K562 (cell line): ENCODE measurements around the gene IRAK2. TPM values are rescaled to one million over a fixed set of nuclear protein-coding genes. Genes with fewer than 3 reads are reported as not detected.

Experiments used
- ARID2 ChIP-seq: fragments of 450-650 bp; IDR thresholded peaks from 2 replicates; pipeline ENCODE4 v1.6.1; 2017; ENCODE audit warnings: antibody characterized with exemption, mild to moderate bottlenecking
- ARID3A ChIP-seq: IDR thresholded peaks from 2 replicates; pipeline ENCODE4 v1.6.1; 2012; ENCODE audit warnings: low read depth, low read length, improper control_type of control experiment, borderline replicate concordance
- ARNT ChIP-seq, 2 experiments: fragments of 450-650 bp; IDR thresholded peaks; 2 replicates each; pipeline ENCODE4 v1.6.1; 2016; ENCODE audit warnings: mild to moderate bottlenecking in 1 of 2
- BDP1 ChIP-seq: IDR thresholded peaks from 3 replicates; pipeline ENCODE4 v1.6.1; 2011; ENCODE audit not compliant: insufficient read length, insufficient read depth
- BRF1 ChIP-seq: IDR thresholded peaks from 3 replicates; pipeline ENCODE4 v1.6.1; 2011; ENCODE audit warnings: borderline replicate concordance, mild to moderate bottlenecking; ENCODE audit not compliant: insufficient read length; ENCODE audit errors: extremely low read depth
- CHD4 ChIP-seq: fragments of 200-600 bp; sonication (generic); IDR thresholded peaks from 3 replicates; pipeline ENCODE4 v1.6.1; 2012; ENCODE audit warnings: low read depth, mild to moderate bottlenecking, mixed read lengths, low read length, inconsistent platforms; ENCODE audit not compliant: insufficient read depth, insufficient replicate concordance, poor library complexity, severe bottlenecking
- FOS ChIP-seq: IDR thresholded peaks from 3 replicates; pipeline ENCODE4 v1.6.1; 2011; ENCODE audit not compliant: insufficient read length; ENCODE audit errors: extremely low read depth
- FOXJ2 ChIP-seq: fragments of 200-800 bp; sonication (Bioruptor generic); IDR thresholded peaks from 2 replicates; pipeline ENCODE4 v1.6.1; 2016; ENCODE audit warnings: missing genetic modification characterization, missing compliant biosample characterization
- GATA2 ChIP-seq: sonication (generic); formaldehyde crosslinking; IDR thresholded peaks from 2 replicates; pipeline ENCODE4 v1.4.0; 2020; ENCODE audit warnings: mild to moderate bottlenecking, missing genetic modification reagents
- JUNB ChIP-seq: fragments of 450-650 bp; formaldehyde crosslinking; conservative IDR thresholded peaks from 2 replicates; pipeline ENCODE4 v1.4.0; 2020; ENCODE audit warnings: mild to moderate bottlenecking
- MNT ChIP-seq, 2 experiments: fragments of 450-650 bp; conservative IDR thresholded peaks; 2 replicates each; pipeline ENCODE4 v1.6.1; 2017; ENCODE audit warnings: mild to moderate bottlenecking in 2 of 2, moderate library complexity in 2 of 2
- NFATC3 ChIP-seq: fragments of 450-650 bp; IDR thresholded peaks from 2 replicates; pipeline ENCODE4 v1.6.1; 2017; ENCODE audit warnings: mild to moderate bottlenecking
- NFRKB ChIP-seq: fragments of 450-650 bp; IDR thresholded peaks from 2 replicates; pipeline ENCODE4 v1.6.1; 2016; ENCODE audit warnings: low read depth
- RB1 ChIP-seq: fragments of 450-650 bp; IDR thresholded peaks from 2 replicates; pipeline ENCODE4 v1.6.1; 2017; ENCODE audit warnings: low read depth, mild to moderate bottlenecking
- SAP30 ChIP-seq: fragments of 200-600 bp; sonication (generic); IDR thresholded peaks from 2 replicates; pipeline ENCODE4 v1.6.1; 2012; ENCODE audit warnings: borderline replicate concordance, low read depth, mild to moderate bottlenecking, moderate library complexity, low read length, control low read depth, inconsistent platforms; ENCODE audit not compliant: insufficient read depth, poor library complexity, severe bottlenecking
- SP1 ChIP-seq: sonication (generic); formaldehyde crosslinking; IDR thresholded peaks from 2 replicates; pipeline ENCODE4 v1.8.1; 2022; ENCODE audit warnings: mild to moderate bottlenecking, missing genetic modification reagents
- THAP12 ChIP-seq: fragments of 250-450 bp; sonication (Bioruptor Pico); IDR thresholded peaks from 2 replicates; pipeline ENCODE4 v1.9.0; 2021; ENCODE audit warnings: mild to moderate bottlenecking, inconsistent platforms
- TRIM24 ChIP-seq, 2 experiments: fragments of 450-650 bp; IDR thresholded peaks; 2 replicates each; pipeline ENCODE4 v1.6.1; 2016
- ZNF224 ChIP-seq: sonication (generic); formaldehyde crosslinking; IDR thresholded peaks from 2 replicates; pipeline ENCODE4 v1.8.0; 2022; ENCODE audit warnings: mild to moderate bottlenecking, missing genetic modification reagents
- ZNF277 ChIP-seq: fragments of 250-450 bp; sonication (Bioruptor Pico); IDR thresholded peaks from 2 replicates; pipeline ENCODE4 v1.8.0; 2022; ENCODE audit warnings: inconsistent platforms, mild to moderate bottlenecking, moderate library complexity, borderline replicate concordance
- ZNF57 ChIP-seq: fragments of 450-650 bp; formaldehyde crosslinking; IDR thresholded peaks from 2 replicates; pipeline ENCODE4 v1.4.0; 2020; ENCODE audit warnings: mild to moderate bottlenecking, moderate library complexity
- ZNF780A ChIP-seq: fragments of 250-450 bp; sonication (Bioruptor Pico); IDR thresholded peaks from 2 replicates; pipeline ENCODE4 v1.5.0; 2021; ENCODE audit warnings: mild to moderate bottlenecking
- polyA plus RNA-seq, 8 experiments: library from polyadenylated mRNA; depleted of rRNA in 4 of 8; stranded (reverse) in 5 of 8; unstranded in 3 of 8; fragments of >200 nt; fragmentation: Nextera tagmentation in 2 of 8; fragmentation: Illumina TruSeq in 1 of 8; extraction: Ambion mirVana in 2 of 8; extraction: Trizol in 1 of 8; gene quantifications; 2 replicates each; pipeline versions ENCODE4 v1.2.1 to v1.2.3, GENCODE V29; 2011 to 2014; ENCODE audit warnings: inconsistent platforms in 1 of 8, missing spikeins in 1 of 8
- total RNA-seq, 7 experiments: library from RNA; depleted of rRNA in 6 of 7; stranded (reverse); fragments of >200 nt in 6 of 7; fragmentation: Illumina TruSeq in 2 of 7; extraction: Trizol in 2 of 7; gene quantifications; 2 replicates each; pipeline versions ENCODE4 v1.2.1 to v1.2.3, GENCODE V29; 2011 to 2021; ENCODE audit warnings: low replicate concordance in 1 of 7

The IRAK2 gene
- total and polyA plus RNA-seq, 9 of the 15 experiments (the other 6 are each of a cell fraction or from before 2014, with no cell fraction given): 0.42 to 4.4 (median 2.7) TPM

GRCh38 chr3:10248184-10248983 lies 83.7 kb downstream of the IRAK2 start, which contains the start of gene TATDN2 (continued):
- TF ChIP-seq FOXJ2 (tag): no peak
- no peak for TF ChIP-seq ZNF57
- TF ChIP-seq ZNF224 (CRISPR knock-in tag): no peak
- peak; percentile 87 for TF ChIP-seq RB1
- TF ChIP-seq JUNB (CRISPR knock-in tag): no peak
- TF ChIP-seq TRIM24 (IDR thresholded peaks at IDR 0.05): peak in 1 of 2 experiments; percentile 65; a peak in 3 of 4 replicates
- TF ChIP-seq SAP30: no peak
- peak in 1 of 2 experiments; percentile 67 for TF ChIP-seq MNT (conservative IDR thresholded peaks at IDR 0.05)
- TF ChIP-seq CHD4: peak; percentile 0
- TF ChIP-seq NFRKB: no peak
- TF ChIP-seq ZNF780A: no peak
- TF ChIP-seq THAP12 (CRISPR knock-in tag): peak; percentile 93
- no peak for TF ChIP-seq ZNF277 (CRISPR knock-in tag)
- TF ChIP-seq SP1 (CRISPR knock-in tag): peak; percentile 93
- TF ChIP-seq GATA2 (CRISPR knock-in tag): no peak
- TF ChIP-seq ARNT (IDR thresholded peaks at IDR 0.05): no peak
- TF ChIP-seq ARID3A: no peak
- TF ChIP-seq FOS: peak; percentile 51
- no peak for TF ChIP-seq BRF1
- TF ChIP-seq BDP1: no peak
- TF ChIP-seq ARID2: no peak
- no peak for TF ChIP-seq NFATC3
